Esophagus muscularis mucosa (tissue), 3 donors: Measurements from ENCODE around the gene MTHFR.

Experiments used
- CTCF ChIP-seq, 3 experiments: fragments of 200-600 bp in 2 of 3; fragments of 450-650 bp in 1 of 3; sonication (generic) in 2 of 3; IDR thresholded peaks; one replicate each; pipeline ENCODE4 v1.5.1; 2017 to 2019; ENCODE audit warnings: antibody characterized with exemption in 3 of 3, mild to moderate bottlenecking in 2 of 3, moderate library complexity in 1 of 3
- POLR2A ChIP-seq: fragments of 450-650 bp; IDR thresholded peaks from one replicate; pipeline ENCODE4 v1.6.1; 2017; ENCODE audit warnings: antibody characterized with exemption, moderate library complexity, mild to moderate bottlenecking, low read depth

GRCh38 chr1:11786168-11786567 is 19.6 kb downstream of the MTHFR start:
- TF ChIP-seq CTCF (IDR thresholded peaks at IDR 0.05) = no peak
- no peak for TF ChIP-seq POLR2A
